HepG2 (cell line): Measurements from ENCODE around the gene CRYM. TPM values are rescaled to one million over a fixed set of nuclear protein-coding genes. Genes with fewer than 3 reads are reported as not detected.

Experiments
- AKNA ChIP-seq: sonication (generic); formaldehyde crosslinking; IDR thresholded peaks from 2 replicates; pipeline ENCODE4 v1.4.0; 2020; ENCODE audit warnings: missing genetic modification reagents, borderline replicate concordance
- ATF4 ChIP-seq, 2 experiments: fragments of 450-650 bp in 1 of 2; sonication (generic) in 1 of 2; formaldehyde crosslinking; IDR thresholded peaks; 2 replicates each; pipeline versions ENCODE4 v1.5.0 to v1.8.0; 2020 to 2022; ENCODE audit warnings: mild to moderate bottlenecking in 1 of 2, missing genetic modification reagents in 1 of 2
- GMEB2 ChIP-seq: IDR thresholded peaks from 2 replicates; pipeline ENCODE4 v1.6.1; 2016; ENCODE audit warnings: missing biosample characterization, missing genetic modification reagents, low read depth
- HDAC6 ChIP-seq: fragments of 200-600 bp; sonication (generic); IDR thresholded peaks from 2 replicates; pipeline ENCODE4 v1.7.0; 2017; ENCODE audit warnings: mild to moderate bottlenecking, antibody characterized with exemption, low read length, low read depth
- NR3C1 ChIP-seq: sonication (generic); formaldehyde crosslinking; IDR thresholded peaks from 2 replicates; pipeline ENCODE4 v1.4.0; 2020; ENCODE audit warnings: missing genetic modification reagents
- RAD21 ChIP-seq: fragments of 450-650 bp; formaldehyde crosslinking; IDR thresholded peaks from 2 replicates; pipeline ENCODE4 v1.5.0; 2020; ENCODE audit warnings: mild to moderate bottlenecking
- THAP7 ChIP-seq: sonication (generic); formaldehyde crosslinking; IDR thresholded peaks from 2 replicates; pipeline ENCODE4 v1.8.1; 2023; ENCODE audit warnings: mild to moderate bottlenecking, missing genetic modification reagents
- ZBTB2 ChIP-seq: sonication (generic); formaldehyde crosslinking; IDR thresholded peaks from 2 replicates; pipeline ENCODE4 v1.8.0; 2022; ENCODE audit warnings: low read depth, missing genetic modification reagents
- ZNF280D ChIP-seq: sonication (generic); formaldehyde crosslinking; IDR thresholded peaks from 2 replicates; pipeline ENCODE4 v1.5.1; 2020; ENCODE audit warnings: mild to moderate bottlenecking, missing genetic modification reagents
- ZNF460 ChIP-seq: sonication (generic); formaldehyde crosslinking; IDR thresholded peaks from 2 replicates; pipeline ENCODE4 v1.5.1; 2020; ENCODE audit warnings: missing genetic modification reagents, mild to moderate bottlenecking, borderline replicate concordance
- ZNF468 ChIP-seq: sonication (generic); formaldehyde crosslinking; IDR thresholded peaks from 2 replicates; pipeline ENCODE4 v1.8.0; 2022; ENCODE audit warnings: mild to moderate bottlenecking, moderate library complexity, missing genetic modification reagents
- ZNF484 ChIP-seq: sonication (generic); formaldehyde crosslinking; IDR thresholded peaks from 2 replicates; pipeline ENCODE4 v1.5.1; 2020; ENCODE audit warnings: mild to moderate bottlenecking, low read depth, missing genetic modification reagents, borderline replicate concordance
- ZNF878 ChIP-seq: sonication (generic); formaldehyde crosslinking; IDR thresholded peaks from 2 replicates; pipeline ENCODE4 v1.8.1; 2023; ENCODE audit warnings: mild to moderate bottlenecking, missing genetic modification reagents, moderate library complexity
- ZSCAN31 ChIP-seq: sonication (generic); formaldehyde crosslinking; IDR thresholded peaks from 2 replicates; pipeline ENCODE4 v1.5.0; 2020; ENCODE audit warnings: low read depth, mild to moderate bottlenecking, missing genetic modification reagents
- polyA plus RNA-seq, 8 experiments: library from polyadenylated mRNA; depleted of rRNA in 3 of 8; stranded (reverse) in 7 of 8; unstranded in 1 of 8; fragments of >200 nt; fragmentation: Illumina TruSeq in 4 of 8; extraction: Trizol in 4 of 8; gene quantifications; 2 replicates each; pipeline versions ENCODE4 v1.2.1 to v1.2.3, GENCODE V29; 2011 to 2016; ENCODE audit warnings: low read depth in 4 of 8, missing spikeins in 1 of 8, mixed read lengths in 1 of 8; ENCODE audit not compliant: insufficient read depth in 1 of 8
- total RNA-seq, 5 experiments: library from RNA; depleted of rRNA; stranded (reverse); fragments of >200 nt; fragmentation: Illumina TruSeq; extraction: Trizol; gene quantifications; 2 replicates each; pipeline ENCODE4 v1.2.3, GENCODE V29; 2016; ENCODE audit warnings: low read depth in 1 of 5

The CRYM gene
- total and polyA plus RNA-seq, 2 of the 13 experiments (the other 11 are each of a cell fraction or from before 2014, with no cell fraction given) = 1.9 to 2.2 TPM

GRCh38 chr16:21277927-21278706 lies at the start of gene CRYM (continued):
- peak; percentile 43; the same call in 1 of the 2 replicates for TF ChIP-seq ZNF280D (CRISPR knock-in tag)
- no peak for TF ChIP-seq GMEB2 (CRISPR knock-in tag)
- no peak for TF ChIP-seq THAP7 (CRISPR knock-in tag)
- TF ChIP-seq ZNF484 (CRISPR knock-in tag) = no peak
- no peak for TF ChIP-seq AKNA (CRISPR knock-in tag)
- TF ChIP-seq RAD21 = peak; percentile 94
- no peak for TF ChIP-seq ZBTB2 (CRISPR knock-in tag)
- TF ChIP-seq ZNF460 (CRISPR knock-in tag) = no peak; the same call in 1 of the 2 replicates
- no peak for TF ChIP-seq ZNF878 (CRISPR knock-in tag)
- TF ChIP-seq ZNF468 = no peak
- no peak for TF ChIP-seq HDAC6
- peak; percentile 65; the same call in 1 of the 2 replicates for TF ChIP-seq ZSCAN31 (CRISPR knock-in tag)
- TF ChIP-seq ATF4 (CRISPR knock-in tag; IDR thresholded peaks at IDR 0.05) = 0 out of 4 replicates have a peak, but pooled peaks of 1 of the 2 experiments have one; percentile 22
- no peak for TF ChIP-seq NR3C1
